Gastrocnemius medialis (tissue), 4 donors: ENCODE results near the gene HNRNPA1. TPM values are rescaled to one million over a fixed set of nuclear protein-coding genes. Genes with fewer than 3 reads are reported as not detected.
A peak's percentile ranks its signal among the peaks of the same experiment; 100 is the strongest.

Experiments used
- ATAC-seq, 2 donors: fragments of 150-250 bp; one replicate each; pipeline ENCODE4 v1.9.1; 2016
- DNase-seq, 2 donors: peaks; one replicate each; pipeline ENCODE4 v3.0.0-alpha.2; 2019
- H3K27ac ChIP-seq, 4 donors: fragments of 200-600 bp; sonication (generic); 1 replicate in 1 of 4; 2 replicates in 3 of 4; pipeline ENCODE4 v1.5.1; 2016 to 2018; ENCODE audit warnings: mild to moderate bottlenecking in 2 of 4, moderate library complexity in 1 of 4
- H3K27me3 ChIP-seq, 3 donors: fragments of 200-600 bp; sonication (generic) in 2 of 3; 1 replicate in 1 of 3; 2 replicates in 2 of 3; pipeline versions ENCODE4 v1.5.1 to v1.6.0; 2016 to 2019; ENCODE audit warnings: mild to moderate bottlenecking in 1 of 3, moderate library complexity in 1 of 3
- H3K36me3 ChIP-seq, 2 donors: fragments of 200-600 bp; sonication (generic) in 1 of 2; one replicate each; pipeline ENCODE4 v1.5.1; 2017 to 2018
- H3K4me1 ChIP-seq, 2 donors: fragments of 200-600 bp; sonication (generic) in 1 of 2; one replicate each; pipeline ENCODE4 v1.5.1; 2016 to 2017; ENCODE audit warnings: mild to moderate bottlenecking in 2 of 2
- H3K4me3 ChIP-seq, 4 donors: fragments of 200-600 bp; sonication (generic) in 3 of 4; 1 replicate in 1 of 4; 2 replicates in 3 of 4; pipeline ENCODE4 v1.5.1; 2016 to 2019; ENCODE audit warnings: mild to moderate bottlenecking in 2 of 4
- H3K9me3 ChIP-seq, 3 donors: fragments of 200-600 bp; sonication (generic) in 2 of 3; 1 replicate in 1 of 3; 2 replicates in 2 of 3; pipeline ENCODE4 v1.5.1; 2016 to 2019
- POLR2A ChIP-seq, 2 donors: fragments of 450-650 bp; IDR thresholded peaks; one replicate each; pipeline ENCODE4 v1.6.1; 2017; ENCODE audit warnings: antibody characterized with exemption in 2 of 2, mild to moderate bottlenecking in 2 of 2, moderate library complexity in 2 of 2
- in situ Hi-C, 4 donors: fragments of 200-750 bp; cut with MboI; loops; one replicate each; pipeline versions ENCODE4 v1.15.0 to v1.8.0; 2017; ENCODE audit warnings: low sequenced_read_pairs in 4 of 4
- intact Hi-C: fragments of 100-400 bp; cut with DNase I; formaldehyde crosslinking; loops from one replicate; pipeline ENCODE4 v1.15.1; 2023; ENCODE audit warnings: low total_unique reads
- total RNA-seq, 4 donors: library from RNA; depleted of rRNA; stranded (reverse); fragments of >200 nt; gene quantifications; one replicate each; pipeline versions ENCODE4 v1.1.0 to v1.2.3, GENCODE V29; 2016
- TF ChIP-seq, protein P1 (sequence below), 5 experiments: fragments of 450-650 bp in 3 of 5; fragments of 200-600 bp in 2 of 5; sonication (generic) in 2 of 5; IDR thresholded peaks in 4 of 5; conservative IDR thresholded peaks in 1 of 5; 1 replicate in 4 of 5; 2 replicates in 1 of 5; pipeline ENCODE4 v1.5.1; 2016 to 2019; ENCODE audit warnings: antibody characterized with exemption in 5 of 5, mild to moderate bottlenecking in 3 of 5, moderate library complexity in 3 of 5

Gene HNRNPA1
- total RNA-seq, 4 donors from 2014 or later: 146 to 412 (median 186) TPM

DNA sequence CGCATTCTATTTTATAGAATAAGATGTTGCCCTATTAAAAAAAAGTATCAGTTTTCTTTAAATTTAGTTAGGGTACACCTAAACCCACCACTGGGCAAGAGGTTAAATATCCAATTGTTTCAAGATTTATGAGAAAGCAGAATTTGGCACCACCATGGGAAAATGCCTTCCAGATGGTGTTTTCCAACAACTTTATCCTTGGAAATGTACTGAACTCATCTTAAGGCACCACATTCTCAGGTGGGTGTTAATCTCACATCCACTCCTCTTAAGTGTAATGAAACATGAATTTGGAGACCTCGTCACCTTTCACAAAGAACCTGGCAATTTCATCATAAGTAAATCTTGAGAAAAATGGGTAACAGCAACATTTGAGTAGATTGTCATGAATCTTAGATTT is 13.7 kb upstream of the HNRNPA1 start:
- Histone ChIP-seq H3K36me3 (no peaks in the 10 kb centered on the region), H3K4me3 (no peak overlapping the region), H3K27me3 (no peaks in the 10 kb centered on the region), H3K4me1 (peaks cover 8 to 15% of the 10 kb centered on the region in 2 donors), H3K27ac (no peak overlapping the region), H3K9me3 (no peaks in the 10 kb centered on the region)
- ATAC-seq: no peak
- in situ Hi-C loops (no loop called here), intact Hi-C loops (no loop called here)
- DNase-seq: no peak
- no peak for TF ChIP-seq POLR2A (IDR thresholded peaks at IDR 0.05)
- TF ChIP-seq, protein P1, sequence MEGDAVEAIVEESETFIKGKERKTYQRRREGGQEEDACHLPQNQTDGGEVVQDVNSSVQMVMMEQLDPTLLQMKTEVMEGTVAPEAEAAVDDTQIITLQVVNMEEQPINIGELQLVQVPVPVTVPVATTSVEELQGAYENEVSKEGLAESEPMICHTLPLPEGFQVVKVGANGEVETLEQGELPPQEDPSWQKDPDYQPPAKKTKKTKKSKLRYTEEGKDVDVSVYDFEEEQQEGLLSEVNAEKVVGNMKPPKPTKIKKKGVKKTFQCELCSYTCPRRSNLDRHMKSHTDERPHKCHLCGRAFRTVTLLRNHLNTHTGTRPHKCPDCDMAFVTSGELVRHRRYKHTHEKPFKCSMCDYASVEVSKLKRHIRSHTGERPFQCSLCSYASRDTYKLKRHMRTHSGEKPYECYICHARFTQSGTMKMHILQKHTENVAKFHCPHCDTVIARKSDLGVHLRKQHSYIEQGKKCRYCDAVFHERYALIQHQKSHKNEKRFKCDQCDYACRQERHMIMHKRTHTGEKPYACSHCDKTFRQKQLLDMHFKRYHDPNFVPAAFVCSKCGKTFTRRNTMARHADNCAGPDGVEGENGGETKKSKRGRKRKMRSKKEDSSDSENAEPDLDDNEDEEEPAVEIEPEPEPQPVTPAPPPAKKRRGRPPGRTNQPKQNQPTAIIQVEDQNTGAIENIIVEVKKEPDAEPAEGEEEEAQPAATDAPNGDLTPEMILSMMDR (IDR thresholded peaks at IDR 0.05 in 4 of 5, conservative IDR thresholded peaks at IDR 0.05 in 1 of 5): no peak

DNA sequence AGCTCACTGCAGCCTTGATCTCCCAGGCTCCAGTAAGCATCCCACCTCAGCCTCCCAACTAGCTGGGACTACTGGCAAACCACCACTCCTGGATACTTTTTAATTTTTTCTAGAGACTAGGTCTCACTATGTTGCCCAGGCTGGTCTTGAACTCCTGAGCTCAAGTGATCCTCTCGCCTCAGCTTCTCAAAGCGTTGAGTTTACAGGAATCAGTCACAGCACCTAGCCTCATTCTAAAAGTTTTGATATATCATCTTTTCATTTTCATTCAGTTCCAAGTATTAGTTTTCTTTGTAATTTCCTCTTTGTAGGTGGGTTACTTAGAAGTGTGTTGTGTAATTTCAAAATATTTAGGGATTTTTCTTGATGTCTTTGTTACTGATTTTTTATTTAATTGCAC is 10.2 kb upstream of the HNRNPA1 start:
- Histone ChIP-seq H3K27ac (no peak overlapping the region), H3K27me3 (no peaks in the 10 kb centered on the region), H3K36me3 (no peaks in the 10 kb centered on the region), H3K4me1 (peaks cover 21 to 26% of the 10 kb centered on the region in 2 donors), H3K4me3 (no peak overlapping the region), H3K9me3 (no peaks in the 10 kb centered on the region)
- DNase-seq (no peak), ATAC-seq (no peak)
- intact Hi-C loops (no loop called here), in situ Hi-C loops (no loop called here)
- TF ChIP-seq, protein P1 (IDR thresholded peaks at IDR 0.05 in 4 of 5, conservative IDR thresholded peaks at IDR 0.05 in 1 of 5): no peak
- no peak for TF ChIP-seq POLR2A (IDR thresholded peaks at IDR 0.05)

DNA sequence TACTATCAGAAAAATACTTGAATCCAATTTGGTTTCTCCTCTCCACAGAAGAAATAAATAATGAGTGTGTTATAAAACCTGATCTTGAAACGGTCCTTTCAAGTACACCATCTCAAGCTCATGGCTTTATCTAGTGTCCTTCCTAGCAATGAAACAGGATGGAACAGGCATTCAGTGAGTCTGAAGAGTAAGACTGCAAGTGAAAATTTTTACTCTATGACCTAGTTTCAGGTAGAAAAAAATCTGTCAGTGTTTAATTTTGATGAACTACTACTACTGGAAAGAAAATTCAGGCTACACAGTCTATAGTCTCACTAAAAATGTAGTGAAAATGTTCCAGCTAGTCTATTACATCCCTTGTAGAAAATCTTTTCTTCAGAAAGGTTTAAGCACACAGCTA is 8.3 kb upstream of the HNRNPA1 start:
- ATAC-seq: no peak
- Histone ChIP-seq H3K36me3 (no peaks in the 10 kb centered on the region), H3K9me3 (no peaks in the 10 kb centered on the region), H3K27ac (no peak overlapping the region), H3K4me3 (no peak overlapping the region), H3K27me3 (no peaks in the 10 kb centered on the region), H3K4me1 (peaks cover 21 to 26% of the 10 kb centered on the region in 2 donors)
- TF ChIP-seq, protein P1 (IDR thresholded peaks at IDR 0.05 in 4 of 5, conservative IDR thresholded peaks at IDR 0.05 in 1 of 5): no peak
- no peak for TF ChIP-seq POLR2A (IDR thresholded peaks at IDR 0.05)
- in situ Hi-C loops (no loop called here), intact Hi-C loops (no loop called here)
- DNase-seq: no peak

DNA sequence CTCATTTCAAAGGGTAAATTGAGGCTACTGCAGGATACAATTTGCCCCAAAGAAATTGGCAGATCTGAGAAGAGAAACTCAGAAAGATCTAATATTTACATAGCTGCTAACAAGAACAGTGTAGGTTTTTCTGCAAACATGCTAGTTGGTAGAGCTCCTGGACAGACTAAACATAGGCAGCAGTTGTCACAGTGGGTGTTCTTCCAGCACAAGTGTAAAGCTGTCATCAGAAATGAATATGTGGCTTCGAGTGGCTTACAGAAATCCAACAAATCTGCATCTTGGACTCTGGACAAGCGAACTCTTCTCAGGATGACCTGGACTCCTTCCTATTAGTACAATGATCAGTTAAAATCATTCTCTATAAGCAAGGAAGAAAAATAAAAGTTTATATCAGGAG is 6.5 kb upstream of the HNRNPA1 start:
- ATAC-seq (peak; percentile 80 to 81), DNase-seq (no peak)
- Histone ChIP-seq H3K27me3 (no peaks in the 10 kb centered on the region), H3K4me3 (no peak overlapping the region), H3K36me3 (no peaks in the 10 kb centered on the region), H3K27ac (peak overlapping the region; percentile 47 to 71 (median 58)), H3K9me3 (no peaks in the 10 kb centered on the region), H3K4me1 (peaks cover 37 to 44% of the 10 kb centered on the region in 2 donors)
- in situ Hi-C loops (no loop called here), intact Hi-C loops (loop anchor here (2.0 kb wide), 1 partner anchor 13 kb away; no protein-coding TSS in a partner anchor)
- TF ChIP-seq, protein P1 (IDR thresholded peaks at IDR 0.05 in 4 of 5, conservative IDR thresholded peaks at IDR 0.05 in 1 of 5): no peak
- TF ChIP-seq POLR2A (IDR thresholded peaks at IDR 0.05): no peak

DNA sequence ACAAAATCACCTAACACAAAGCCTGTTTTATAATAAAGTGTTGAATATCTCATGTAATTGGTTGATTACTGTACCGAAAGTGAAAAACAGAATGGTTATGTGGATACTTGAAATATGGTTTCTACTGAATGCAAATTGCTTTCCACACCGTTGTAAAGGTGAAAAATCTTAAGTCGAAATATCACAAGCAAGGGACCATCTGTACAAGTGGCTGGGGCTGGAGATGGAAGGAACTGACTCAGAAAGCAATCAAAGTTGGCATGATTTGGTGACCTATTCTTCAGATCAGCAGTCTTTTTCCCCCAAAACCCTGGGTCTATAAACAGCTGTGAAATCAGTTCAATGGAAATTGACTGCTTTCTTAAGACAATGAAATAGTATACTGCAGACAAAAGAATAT is 4.2 kb upstream of the HNRNPA1 start:
- intact Hi-C loops: loop anchor here (5.0 kb wide), 1 partner anchor 59 kb away; no protein-coding TSS in a partner anchor
- H3K27ac ChIP-seq: no peak overlapping the region

More for the DNA sequence above, 4.2 kb upstream of the HNRNPA1 start:
- Histone ChIP-seq H3K27me3 (no peaks in the 10 kb centered on the region), H3K4me3 (no peak overlapping the region), H3K36me3 (peaks cover 0 to 2% of the 10 kb centered on the region in 2 donors), H3K9me3 (no peaks in the 10 kb centered on the region), H3K4me1 (peaks cover 38 to 45% of the 10 kb centered on the region in 2 donors)
- DNase-seq (no peak), ATAC-seq (no peak)
- TF ChIP-seq, protein P1 (IDR thresholded peaks at IDR 0.05 in 4 of 5, conservative IDR thresholded peaks at IDR 0.05 in 1 of 5): no peak
- TF ChIP-seq POLR2A (IDR thresholded peaks at IDR 0.05): no peak
- in situ Hi-C loops: loop anchor here in 1 of 4 donors (5.0 kb wide), 1 partner anchor 91 kb away; no protein-coding TSS in a partner anchor
